ENCODE data around the gene TH. TPM values are rescaled to one million over a fixed set of nuclear protein-coding genes. Genes with fewer than 3 reads are reported as not detected.

Gene TH
- total RNA-seq, 1 donor from 2014 or later, result 2.0 TPM

GRCh38 chr11:2133241-2134021 is 38.2 kb downstream of the TH start:
- Mint-ChIP-seq H3K36me3 (no peaks in the 10 kb centered on the region), H3K9me3 (peaks cover 3% of the 10 kb centered on the region), H3K27me3 (ENCODE audit: insufficient read depth, low read depth) (peaks cover 42% of the 10 kb centered on the region), H3K4me1 (peaks cover 22% of the 10 kb centered on the region), H3K27ac (no peak overlapping the region), H3K4me3 (no peak overlapping the region)
- Histone ChIP-seq H2AFZ (replicated peaks) (no peak overlapping the region), H3F3A (ENCODE audit: low read depth) (peaks cover 7% of the 10 kb centered on the region), H3K9ac (no peak overlapping the region), H3K4me1 (no peaks in the 10 kb centered on the region), H3K27ac (no peak overlapping the region), H4K20me1 (ENCODE audit: low read depth) (no peaks in the 10 kb centered on the region), H3K27me3 (peaks cover 67% of the 10 kb centered on the region), H3K79me2 (ENCODE audit: low read depth) (no peaks in the 10 kb centered on the region), H3K9me3 (ENCODE audit: low read depth) (no peaks in the 10 kb centered on the region), H3K36me3 (no peaks in the 10 kb centered on the region), H3K4me3 (no peak overlapping the region), H3K4me2 (no peak overlapping the region)
- DNase-seq (ENCODE audit: low spot score), result no peak
- TF ChIP-seq EZH2 (IDR thresholded peaks at IDR 0.05) (no peak), EZH2phosphoT487 (IDR thresholded peaks at IDR 0.05) (no peak)
- TF ChIP-seq, protein P1, sequence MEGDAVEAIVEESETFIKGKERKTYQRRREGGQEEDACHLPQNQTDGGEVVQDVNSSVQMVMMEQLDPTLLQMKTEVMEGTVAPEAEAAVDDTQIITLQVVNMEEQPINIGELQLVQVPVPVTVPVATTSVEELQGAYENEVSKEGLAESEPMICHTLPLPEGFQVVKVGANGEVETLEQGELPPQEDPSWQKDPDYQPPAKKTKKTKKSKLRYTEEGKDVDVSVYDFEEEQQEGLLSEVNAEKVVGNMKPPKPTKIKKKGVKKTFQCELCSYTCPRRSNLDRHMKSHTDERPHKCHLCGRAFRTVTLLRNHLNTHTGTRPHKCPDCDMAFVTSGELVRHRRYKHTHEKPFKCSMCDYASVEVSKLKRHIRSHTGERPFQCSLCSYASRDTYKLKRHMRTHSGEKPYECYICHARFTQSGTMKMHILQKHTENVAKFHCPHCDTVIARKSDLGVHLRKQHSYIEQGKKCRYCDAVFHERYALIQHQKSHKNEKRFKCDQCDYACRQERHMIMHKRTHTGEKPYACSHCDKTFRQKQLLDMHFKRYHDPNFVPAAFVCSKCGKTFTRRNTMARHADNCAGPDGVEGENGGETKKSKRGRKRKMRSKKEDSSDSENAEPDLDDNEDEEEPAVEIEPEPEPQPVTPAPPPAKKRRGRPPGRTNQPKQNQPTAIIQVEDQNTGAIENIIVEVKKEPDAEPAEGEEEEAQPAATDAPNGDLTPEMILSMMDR (IDR thresholded peaks at IDR 0.05), result no peak

DNA sequence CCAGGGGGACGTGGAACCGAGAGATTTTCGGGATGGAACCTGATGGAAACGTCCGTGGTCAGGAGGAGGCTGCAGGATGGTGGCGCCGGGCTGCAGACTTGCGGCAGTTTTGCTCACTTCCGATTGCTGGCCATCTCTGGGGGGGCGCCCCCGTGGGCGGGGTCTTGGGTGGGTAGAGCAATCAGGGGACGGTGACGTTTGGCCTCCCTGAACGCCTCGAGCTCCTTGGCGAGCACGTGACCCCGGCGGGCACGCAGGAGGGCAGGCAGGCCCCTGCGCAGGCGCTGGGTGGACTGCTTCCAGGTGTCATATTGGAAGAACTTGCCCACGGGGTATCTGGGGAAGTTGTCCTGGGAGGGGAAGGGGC is 38.8 kb downstream of the TH start:
- Mint-ChIP-seq H3K36me3 (no peaks in the 10 kb centered on the region), H3K27me3 (ENCODE audit: insufficient read depth, low read depth) (peaks cover 42% of the 10 kb centered on the region), H3K9me3 (peaks cover 3% of the 10 kb centered on the region), H3K27ac (no peak overlapping the region), H3K4me3 (no peak overlapping the region), H3K4me1 (peaks cover 19% of the 10 kb centered on the region)
- Histone ChIP-seq H3K9ac (no peak overlapping the region), H3K4me1 (no peaks in the 10 kb centered on the region), H2AFZ (replicated peaks) (no peak overlapping the region), H3K4me2 (no peak overlapping the region), H3F3A (ENCODE audit: low read depth) (peaks cover 7% of the 10 kb centered on the region), H3K27me3 (peaks cover 61% of the 10 kb centered on the region), H3K9me3 (ENCODE audit: low read depth) (no peaks in the 10 kb centered on the region), H3K36me3 (no peaks in the 10 kb centered on the region), H3K27ac (no peak overlapping the region), H4K20me1 (ENCODE audit: low read depth) (no peaks in the 10 kb centered on the region), H3K4me3 (no peak overlapping the region), H3K79me2 (ENCODE audit: low read depth) (no peaks in the 10 kb centered on the region)
- no peak for DNase-seq (ENCODE audit: low spot score)
- TF ChIP-seq EZH2 (IDR thresholded peaks at IDR 0.05) (no peak), EZH2phosphoT487 (IDR thresholded peaks at IDR 0.05) (no peak)
- TF ChIP-seq, protein P1 (IDR thresholded peaks at IDR 0.05), result no peak

DNA sequence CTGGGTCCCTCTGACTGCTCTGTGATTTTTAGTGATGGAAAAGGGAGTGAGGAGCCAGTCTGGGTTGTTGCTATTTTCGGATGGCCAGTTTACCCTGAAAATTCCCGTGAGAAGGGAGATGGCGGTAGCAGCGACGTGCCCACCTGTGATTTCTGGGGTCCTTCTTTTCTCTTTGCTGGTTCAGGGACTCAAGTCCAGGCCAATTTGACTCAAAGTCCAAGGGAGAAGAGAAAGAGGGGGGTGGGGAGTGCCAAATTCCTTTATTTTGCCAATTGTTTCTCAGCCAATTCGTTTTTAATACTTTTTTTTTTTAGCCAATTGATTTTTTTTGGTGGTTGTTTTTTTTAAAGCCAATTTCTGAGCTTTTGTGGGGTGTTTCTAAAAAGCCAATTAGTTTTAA is 39.4 kb downstream of the TH start:
- H3K9ac ChIP-seq, result no peak overlapping the region
- no peak for DNase-seq (ENCODE audit: low spot score)

More for the DNA sequence above, 39.4 kb downstream of the TH start:
- peaks cover 19% of the 10 kb centered on the region for H3K4me1 Mint-ChIP-seq
- H2AFZ ChIP-seq (replicated peaks), result no peak overlapping the region
- peaks cover 42% of the 10 kb centered on the region for H3K27me3 Mint-ChIP-seq (ENCODE audit: insufficient read depth, low read depth)
- H3K4me3 Mint-ChIP-seq, result no peak overlapping the region
- no peak overlapping the region for H3K27ac ChIP-seq
- no peak overlapping the region for H3K4me3 ChIP-seq
- H3F3A ChIP-seq (ENCODE audit: low read depth), result peaks cover under 1% of the 10 kb centered on the region
- no peaks in the 10 kb centered on the region for H3K36me3 Mint-ChIP-seq
- H3K9me3 ChIP-seq (ENCODE audit: low read depth), result no peaks in the 10 kb centered on the region
- peaks cover 3% of the 10 kb centered on the region for H3K9me3 Mint-ChIP-seq
- H3K4me2 ChIP-seq, result no peak overlapping the region
- TF ChIP-seq EZH2phosphoT487 (IDR thresholded peaks at IDR 0.05) (no peak), EZH2 (IDR thresholded peaks at IDR 0.05) (no peak)
- TF ChIP-seq, protein P1 (IDR thresholded peaks at IDR 0.05), result no peak
- no peaks in the 10 kb centered on the region for H3K4me1 ChIP-seq
- peaks cover 55% of the 10 kb centered on the region for H3K27me3 ChIP-seq
- no peak overlapping the region for H3K27ac Mint-ChIP-seq
- no peaks in the 10 kb centered on the region for H3K36me3 ChIP-seq
- no peaks in the 10 kb centered on the region for H4K20me1 ChIP-seq (ENCODE audit: low read depth)
- H3K79me2 ChIP-seq (ENCODE audit: low read depth), result no peaks in the 10 kb centered on the region

Data from neural progenitor cell (in vitro differentiated cells).